Activated CD4-positive, alpha-beta memory T cell treated with anti-CD3 and anti-CD28 coated beads, Interleukin-2, amount 10 ng/mL, durations not matched to agents 7 days and 5 days (primary cell): ENCODE data around the gene UBR7. TPM values are rescaled to one million over a fixed set of nuclear protein-coding genes. Genes with fewer than 3 reads are reported as not detected.
"Not testable (repeated sequence)": the region's sequence is repeated elsewhere in the genome, so short reads cannot be mapped to it uniquely, and the experiment has no call there.

Experiments used
- CTCF ChIA-PET: fragments of 350-600 bp; sonication (Branson Sonifier 250); formaldehyde crosslinking; loops from one replicate; lab custom pipeline; 2021; ENCODE audit warnings: antibody characterized with exemption, inconsistent platforms; lab: Charles Lee
- POLR2A ChIA-PET: fragments of 350-600 bp; sonication (Branson Sonifier 250); formaldehyde crosslinking; loops from one replicate; lab custom pipeline; 2021; ENCODE audit warnings: antibody characterized with exemption; lab: Charles Lee
- DNase-seq: peaks from one replicate; pipeline ENCODE4 v3.0.0-alpha.2; 2020
- H3K27ac Mint-ChIP-seq: one replicate; pipeline ENCODE4 v1.8.0; 2021; ENCODE audit warnings: mild to moderate bottlenecking, mixed read lengths
- H3K27me3 Mint-ChIP-seq: one replicate; pipeline ENCODE4 v1.8.0; 2021; ENCODE audit warnings: mixed read lengths
- H3K36me3 Mint-ChIP-seq: one replicate; pipeline ENCODE4 v1.8.0; 2021; ENCODE audit warnings: low read depth, mixed read lengths
- H3K4me1 Mint-ChIP-seq: one replicate; pipeline ENCODE4 v1.8.0; 2021; ENCODE audit warnings: mixed read lengths
- H3K4me3 Mint-ChIP-seq: one replicate; pipeline ENCODE4 v1.8.0; 2021; ENCODE audit warnings: mild to moderate bottlenecking, mixed read lengths
- H3K9me3 Mint-ChIP-seq: one replicate; pipeline ENCODE4 v1.8.0; 2021; ENCODE audit warnings: mixed read lengths
- total RNA-seq, 2 experiments: library from RNA; stranded (reverse); gene quantifications; one replicate each; pipeline ENCODE4 v1.2.3, GENCODE V29; 2021

UBR7 gene, protein sequence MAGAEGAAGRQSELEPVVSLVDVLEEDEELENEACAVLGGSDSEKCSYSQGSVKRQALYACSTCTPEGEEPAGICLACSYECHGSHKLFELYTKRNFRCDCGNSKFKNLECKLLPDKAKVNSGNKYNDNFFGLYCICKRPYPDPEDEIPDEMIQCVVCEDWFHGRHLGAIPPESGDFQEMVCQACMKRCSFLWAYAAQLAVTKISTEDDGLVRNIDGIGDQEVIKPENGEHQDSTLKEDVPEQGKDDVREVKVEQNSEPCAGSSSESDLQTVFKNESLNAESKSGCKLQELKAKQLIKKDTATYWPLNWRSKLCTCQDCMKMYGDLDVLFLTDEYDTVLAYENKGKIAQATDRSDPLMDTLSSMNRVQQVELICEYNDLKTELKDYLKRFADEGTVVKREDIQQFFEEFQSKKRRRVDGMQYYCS
- total RNA-seq = 10 to 100 TPM; 43.5 to 47.7 TPM

DNA sequence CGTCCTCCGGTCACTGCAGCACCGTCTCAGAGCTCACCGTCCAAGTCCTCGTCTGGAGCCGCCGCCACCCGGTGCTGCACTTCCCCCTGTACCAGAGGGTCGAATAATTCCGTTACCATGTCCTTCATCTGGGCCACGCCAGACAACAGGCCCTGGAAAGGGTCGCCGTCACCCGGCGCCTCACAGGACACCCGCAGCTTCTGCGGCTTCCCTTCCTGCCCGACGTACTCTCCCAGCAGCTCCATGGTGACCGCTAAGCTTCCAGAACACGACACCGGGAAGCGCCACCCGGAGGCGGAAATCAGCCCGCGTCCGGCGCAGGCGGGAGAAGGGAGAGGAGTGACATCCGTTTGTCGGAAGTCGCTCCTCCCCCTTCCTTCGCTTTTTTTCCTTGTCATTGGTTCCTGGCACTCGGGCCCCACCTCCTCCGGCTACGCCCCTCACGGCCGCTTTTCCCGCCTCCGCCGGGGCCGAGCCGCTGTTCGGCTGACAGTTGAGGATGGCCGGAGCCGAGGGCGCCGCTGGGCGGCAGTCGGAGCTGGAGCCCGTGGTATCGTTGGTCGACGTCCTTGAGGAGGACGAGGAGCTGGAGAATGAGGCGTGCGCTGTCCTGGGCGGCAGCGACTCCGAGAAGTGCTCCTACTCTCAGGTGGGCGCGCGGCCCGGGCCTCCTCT lies at the start of gene UBR7, which contains the start of gene GON7:
TSS of gene UBR7 (plus strand) at position 464 of the 675 bp plus-strand sequence. CDS start at position 500, 36 bp downstream.
TSS of gene GON7 (minus strand) at position 273 of the 675 bp plus-strand sequence. CDS start at position 245, 28 bp downstream.
- peaks cover 49% of the 10 kb centered on the region for H3K4me1 Mint-ChIP-seq
- H3K27me3 Mint-ChIP-seq = no peaks in the 10 kb centered on the region
- POLR2A ChIA-PET = interaction anchor here (0.9 to 5.0 kb wide), 10 partner anchors 10 to 764 kb away, joined by 3 to 136 read pairs (median 6); partner anchors contain the start of genes LYSET and MOAP1
- no peaks in the 10 kb centered on the region for H3K9me3 Mint-ChIP-seq
- DNase-seq = peak; percentile 92
- H3K36me3 Mint-ChIP-seq = peaks cover 29% of the 10 kb centered on the region
- H3K27ac Mint-ChIP-seq = peak within 1 kb of the TSS; percentile 90
- H3K4me3 Mint-ChIP-seq = peak within 1 kb of the TSS; percentile 78
- CTCF ChIA-PET = interaction anchor here (1.2 to 4.6 kb wide), 7 partner anchors 12 to 94 kb away, joined by 3 to 47 read pairs (median 8); partner anchors contain the start of genes LYSET and MOAP1

DNA sequence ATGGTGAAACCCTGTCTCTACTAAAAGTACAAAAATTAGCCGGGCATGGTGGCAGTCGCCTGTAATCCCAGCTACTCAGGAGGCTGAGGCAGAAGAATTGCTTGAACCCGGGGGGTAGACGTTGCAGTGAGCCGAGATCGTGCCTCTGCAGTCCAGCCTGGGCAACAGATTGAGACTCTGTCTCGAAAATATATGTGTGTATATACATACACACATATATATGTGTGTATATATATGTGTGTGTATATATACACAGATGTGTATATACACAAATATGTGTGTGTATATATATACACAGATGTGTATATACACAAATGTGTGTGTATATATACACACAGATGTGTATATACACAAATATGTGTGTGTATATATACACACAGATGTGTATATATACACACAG lies 48.7 kb upstream of the UBR7 start:
- H3K27ac Mint-ChIP-seq, DNase-seq, H3K9me3 Mint-ChIP-seq, H3K4me3 Mint-ChIP-seq, CTCF ChIA-PET, H3K36me3 Mint-ChIP-seq, H3K4me1 Mint-ChIP-seq, POLR2A ChIA-PET, H3K27me3 Mint-ChIP-seq: not testable (repeated sequence)

DNA sequence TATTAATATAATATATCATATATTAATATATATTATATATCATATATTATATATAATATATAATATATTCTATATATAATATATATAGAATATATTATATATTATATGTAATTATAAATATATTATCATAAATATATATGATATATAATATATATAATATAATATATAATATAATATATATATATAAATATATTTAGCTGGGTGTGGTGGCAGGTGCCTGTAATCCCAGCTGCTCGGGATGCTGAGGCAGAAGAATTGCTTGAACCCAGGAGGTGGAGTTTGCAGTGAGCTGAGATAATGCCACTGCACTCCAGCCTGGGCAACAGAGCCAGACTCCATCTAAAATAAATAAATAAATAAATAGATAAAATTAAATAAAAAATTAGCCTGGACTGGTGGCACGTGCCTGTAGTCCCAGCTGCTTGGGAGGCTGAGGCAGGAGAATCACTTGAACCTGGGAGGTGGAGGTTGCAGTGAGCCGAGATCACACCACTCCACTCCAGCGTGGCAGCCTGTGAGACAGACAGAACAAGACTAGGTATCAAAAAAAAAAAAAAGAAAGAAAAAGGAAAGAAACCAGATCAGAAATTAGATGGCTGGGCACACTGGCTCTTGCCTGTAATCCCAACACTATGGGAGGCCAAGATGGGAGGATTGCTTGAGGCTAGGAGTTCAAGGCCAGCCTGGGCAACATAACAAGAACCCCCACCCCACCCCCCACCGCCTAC lies 47.3 kb upstream of the UBR7 start:
- H3K4me3 Mint-ChIP-seq, H3K27me3 Mint-ChIP-seq, POLR2A ChIA-PET, H3K27ac Mint-ChIP-seq, H3K4me1 Mint-ChIP-seq, H3K9me3 Mint-ChIP-seq, H3K36me3 Mint-ChIP-seq, DNase-seq: not testable (repeated sequence)
- CTCF ChIA-PET = interaction anchor here (1.2 to 1.8 kb wide), 3 partner anchors 10 to 47 kb away, joined by 3 to 9 read pairs (median 5); no protein-coding TSS in a partner anchor

DNA sequence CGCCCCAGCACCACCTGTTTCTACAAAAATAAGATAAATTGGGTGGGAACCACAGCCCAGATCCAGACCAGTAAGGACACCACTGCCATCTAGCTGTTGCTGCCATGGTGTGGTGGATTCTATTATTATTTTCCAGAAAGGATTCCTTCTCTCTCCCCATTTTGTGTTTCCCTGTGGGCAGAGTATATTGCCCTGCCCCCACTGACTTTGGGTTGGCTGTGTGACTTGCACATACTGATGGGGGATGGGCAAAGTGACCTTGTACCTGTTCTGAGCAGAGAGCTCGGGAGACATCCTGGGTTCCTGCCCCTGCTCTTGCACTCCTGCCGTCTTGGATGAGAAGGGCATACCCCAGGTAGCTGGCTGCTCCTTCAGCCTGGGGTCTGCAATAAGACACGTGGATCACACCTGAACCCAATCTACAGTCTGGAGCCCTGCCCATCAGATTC lies 46.7 kb upstream of the UBR7 start:
- CTCF ChIA-PET = interaction anchor here (0.7 to 1.8 kb wide), 4 partner anchors 9 to 47 kb away, joined by 3 to 9 read pairs (median 4); no protein-coding TSS in a partner anchor
- POLR2A ChIA-PET = no interaction called here
- no peaks in the 10 kb centered on the region for H3K9me3 Mint-ChIP-seq

DNA sequence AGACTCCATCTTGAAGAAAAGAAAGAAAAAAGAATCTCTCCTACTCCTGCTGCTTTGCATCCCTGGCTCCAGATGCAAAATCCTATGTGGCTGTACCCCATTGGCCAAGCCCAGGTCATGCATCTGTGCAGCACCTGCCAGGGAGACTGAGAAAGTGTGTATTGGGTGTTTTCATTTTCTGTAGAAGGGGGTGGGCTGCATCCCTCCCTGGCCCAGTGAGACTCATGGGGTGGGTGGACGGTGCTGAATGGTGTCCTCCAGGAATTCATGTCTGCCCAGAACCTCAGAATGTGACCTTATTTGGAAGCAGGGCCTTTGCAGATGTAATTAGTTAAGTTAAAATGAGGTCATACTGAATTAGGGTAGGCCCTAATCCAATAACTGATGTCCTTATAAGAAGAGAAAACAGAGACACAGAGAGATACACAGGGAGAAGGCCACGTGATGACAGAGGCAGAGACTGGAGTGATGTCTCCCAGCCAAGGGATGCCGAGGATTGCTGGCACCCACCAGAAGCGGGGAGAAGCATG lies 45.6 kb upstream of the UBR7 start:
- Mint-ChIP-seq H3K27me3 (peaks cover 2% of the 10 kb centered on the region), H3K4me1 (no peaks in the 10 kb centered on the region), H3K36me3 (no peaks in the 10 kb centered on the region), H3K9me3 (no peaks in the 10 kb centered on the region), H3K4me3 (no peak overlapping the region), H3K27ac (no peak overlapping the region)
- POLR2A ChIA-PET = no interaction called here
- DNase-seq = no peak
- CTCF ChIA-PET = interaction anchor here (0.7 kb wide), 1 partner anchor 17 kb away, joined by 3 read pairs; no protein-coding TSS in a partner anchor

More for the DNA sequence above, 46.7 kb upstream of the UBR7 start:
- H3K27me3 Mint-ChIP-seq = peaks cover 2% of the 10 kb centered on the region
- peak; percentile 28 for DNase-seq
- H3K27ac Mint-ChIP-seq = no peak overlapping the region
- no peaks in the 10 kb centered on the region for H3K4me1 Mint-ChIP-seq
- H3K36me3 Mint-ChIP-seq = no peaks in the 10 kb centered on the region
- H3K4me3 Mint-ChIP-seq = no peak overlapping the region

DNA sequence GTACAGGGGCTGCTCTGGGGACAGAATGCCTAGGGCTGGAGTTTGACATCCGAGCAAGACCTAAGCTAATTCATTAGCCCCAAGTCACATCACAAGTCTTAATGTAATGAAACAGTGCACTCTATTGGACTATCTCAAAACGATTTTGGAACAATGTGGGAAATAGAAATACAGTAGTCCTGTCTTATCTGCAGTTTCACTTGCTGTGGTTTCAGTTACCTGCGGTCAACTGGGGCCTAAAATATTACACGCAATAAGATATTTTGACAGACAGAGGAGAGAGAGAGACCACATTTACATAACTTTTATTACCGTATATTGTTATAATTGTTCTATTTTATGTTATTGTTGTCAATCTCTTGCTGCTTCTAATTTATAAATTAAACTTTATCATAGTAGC lies 43.5 kb upstream of the UBR7 start:
- ChIA-PET CTCF (interaction anchor here (1.3 kb wide), 1 partner anchor 50 kb away, joined by 6 read pairs; no protein-coding TSS in a partner anchor), POLR2A (no interaction called here)
- no peaks in the 10 kb centered on the region for H3K27me3 Mint-ChIP-seq
- no peak overlapping the region for H3K27ac Mint-ChIP-seq
- DNase-seq = no peak
- H3K4me1 Mint-ChIP-seq = no peaks in the 10 kb centered on the region
- H3K4me3 Mint-ChIP-seq = no peak overlapping the region
- no peaks in the 10 kb centered on the region for H3K9me3 Mint-ChIP-seq
- no peaks in the 10 kb centered on the region for H3K36me3 Mint-ChIP-seq

DNA sequence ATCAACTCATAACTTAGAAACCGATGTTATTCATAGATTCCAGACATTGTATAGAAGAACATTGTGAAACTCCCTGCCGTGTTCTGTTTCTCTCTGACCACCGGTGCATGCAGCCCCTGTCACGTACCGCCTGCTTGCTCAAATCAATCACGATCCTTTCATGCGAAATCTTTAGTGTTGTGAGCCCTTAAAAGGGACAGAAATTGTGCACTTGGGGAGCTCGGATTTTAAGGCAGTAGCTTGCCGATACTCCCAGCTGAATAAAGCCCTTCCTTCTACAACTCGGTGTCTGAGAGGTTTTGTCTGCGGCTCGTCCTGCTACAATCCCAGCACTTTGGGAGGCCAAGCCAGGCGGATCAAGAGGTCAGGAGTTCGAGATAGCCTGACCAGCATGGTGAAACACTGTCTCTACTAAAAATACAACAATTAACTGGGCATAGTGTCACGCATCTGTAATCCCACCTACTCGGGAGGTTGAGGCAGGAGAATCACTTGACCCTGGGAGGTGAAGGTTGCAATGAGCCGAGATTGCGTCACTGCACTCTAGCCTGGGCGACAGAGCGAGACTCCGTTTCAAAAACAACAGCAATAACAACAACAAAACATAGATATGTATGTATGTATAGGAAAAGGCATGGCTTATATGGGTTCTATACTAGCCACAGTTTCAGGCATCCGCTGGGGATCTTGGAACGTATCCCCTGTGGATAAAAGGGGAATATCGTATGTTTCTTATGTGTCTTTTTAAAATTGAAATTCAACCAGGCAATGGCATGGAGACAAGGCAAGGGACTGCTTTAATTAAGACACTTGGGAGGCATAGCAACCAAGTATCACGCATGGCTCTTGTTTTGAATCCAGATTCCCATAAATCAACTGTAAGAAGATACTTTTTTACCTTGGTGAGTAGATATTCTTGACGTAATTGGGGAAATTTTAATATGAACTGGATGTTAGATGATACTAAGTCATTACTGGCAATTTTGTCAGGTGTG lies 41.5 kb upstream of the UBR7 start:
- not testable (repeated sequence) for H3K4me1 Mint-ChIP-seq, H3K27me3 Mint-ChIP-seq
- CTCF ChIA-PET = interaction anchor here (1.4 kb wide), 1 partner anchor 11 kb away, joined by 4 read pairs; no protein-coding TSS in a partner anchor

DNA sequence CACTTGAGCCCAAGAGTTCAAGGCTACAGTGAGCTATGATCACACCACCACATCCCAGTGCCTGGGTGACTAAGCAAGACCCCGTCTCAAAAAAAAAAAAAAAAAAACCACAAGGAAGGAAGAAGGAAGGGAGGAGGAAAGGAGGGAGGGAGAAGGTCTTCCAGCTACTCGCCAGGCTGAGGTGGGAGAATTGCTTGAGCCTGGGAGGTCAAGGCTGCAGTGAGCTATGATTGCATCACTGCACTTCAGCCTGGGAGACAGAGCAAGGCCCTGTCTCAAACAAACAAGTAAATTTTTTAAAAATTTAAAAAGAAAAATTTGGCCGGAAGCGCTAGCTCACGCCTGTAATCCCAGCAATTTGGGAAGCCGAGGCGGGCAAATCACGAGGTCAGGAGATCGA lies 38.4 kb upstream of the UBR7 start:
- H3K36me3 Mint-ChIP-seq, H3K27me3 Mint-ChIP-seq, H3K27ac Mint-ChIP-seq, H3K9me3 Mint-ChIP-seq, H3K4me3 Mint-ChIP-seq, POLR2A ChIA-PET, H3K4me1 Mint-ChIP-seq, DNase-seq: not testable (repeated sequence)
- CTCF ChIA-PET = interaction anchor here (1.8 kb wide), 1 partner anchor 10 kb away, joined by 7 read pairs; no protein-coding TSS in a partner anchor

More for the DNA sequence above, 41.5 kb upstream of the UBR7 start:
- H3K9me3 Mint-ChIP-seq, H3K27ac Mint-ChIP-seq, POLR2A ChIA-PET, H3K4me3 Mint-ChIP-seq, DNase-seq, H3K36me3 Mint-ChIP-seq: not testable (repeated sequence)

DNA sequence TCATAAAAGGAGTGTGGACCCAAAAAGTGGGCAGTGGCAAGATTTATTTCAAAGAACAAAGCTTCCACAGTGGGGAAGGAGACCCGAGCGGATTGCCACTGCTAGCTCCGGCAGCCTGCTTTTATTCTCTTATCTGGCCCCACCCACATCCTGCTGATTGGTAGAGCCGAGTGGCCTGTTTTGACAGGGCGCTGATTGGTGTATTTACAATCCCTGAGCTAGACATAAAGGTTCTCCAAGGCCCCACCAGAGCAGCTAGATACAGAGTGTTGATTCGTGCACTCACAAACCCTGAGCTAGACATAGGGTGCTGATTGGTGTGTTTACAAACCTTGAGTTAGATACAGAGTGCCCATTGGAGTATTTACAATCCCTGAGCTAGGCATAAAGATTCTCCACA lies 37.4 kb upstream of the UBR7 start:
- CTCF ChIA-PET = interaction anchor here (0.5 to 1.8 kb wide), 3 partner anchors 9 to 52 kb away, joined by 3 to 7 read pairs (median 5); no protein-coding TSS in a partner anchor
- H3K27me3 Mint-ChIP-seq, H3K36me3 Mint-ChIP-seq, H3K4me1 Mint-ChIP-seq, POLR2A ChIA-PET, DNase-seq, H3K4me3 Mint-ChIP-seq, H3K9me3 Mint-ChIP-seq, H3K27ac Mint-ChIP-seq: not testable (repeated sequence)

DNA sequence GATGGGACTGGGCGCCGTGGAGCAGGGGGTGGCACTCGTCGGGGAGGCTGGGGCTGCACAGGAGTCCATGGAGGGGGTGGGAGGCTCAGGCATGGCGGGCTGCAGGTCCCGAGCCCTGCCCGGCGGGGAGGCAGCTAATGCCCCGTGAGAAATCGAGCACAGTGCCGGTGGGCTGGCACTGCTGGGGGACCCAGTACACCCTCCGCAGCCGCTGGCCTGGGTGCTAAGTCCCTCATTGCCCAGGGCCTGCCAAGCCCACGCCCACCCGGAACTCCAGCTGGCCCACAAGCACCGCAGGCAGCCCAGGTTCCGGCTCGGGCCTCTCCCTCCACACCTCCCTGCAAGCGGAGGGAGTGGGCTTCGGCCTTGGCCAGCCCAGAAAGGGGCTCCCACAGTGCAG lies 36.9 kb upstream of the UBR7 start:
- H3K9me3 Mint-ChIP-seq, H3K27ac Mint-ChIP-seq, DNase-seq, H3K4me1 Mint-ChIP-seq, POLR2A ChIA-PET, H3K36me3 Mint-ChIP-seq, H3K27me3 Mint-ChIP-seq, H3K4me3 Mint-ChIP-seq: not testable (repeated sequence)
- CTCF ChIA-PET = interaction anchor here (1.4 kb wide), 1 partner anchor 10 kb away, joined by 5 read pairs; no protein-coding TSS in a partner anchor

DNA sequence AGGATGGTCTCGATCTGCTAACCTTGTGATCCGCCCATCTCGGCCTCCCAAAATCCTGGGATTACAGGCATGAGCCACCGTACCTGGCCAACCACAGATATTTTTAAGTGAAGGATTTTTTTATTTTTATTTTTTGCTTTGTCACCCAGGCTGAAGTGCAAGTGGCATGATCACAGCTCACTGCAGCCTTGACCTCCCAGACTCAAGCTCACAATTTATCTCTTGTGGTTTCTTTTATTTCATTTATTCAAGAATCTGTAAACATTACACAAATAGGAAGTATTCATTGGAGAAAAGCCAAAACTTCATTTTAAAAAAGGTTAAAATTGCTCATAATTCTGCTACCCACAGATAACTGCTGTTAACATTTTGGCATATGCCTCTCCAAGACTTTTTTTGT lies 35.7 kb upstream of the UBR7 start:
- H3K36me3 Mint-ChIP-seq = no peaks in the 10 kb centered on the region
- DNase-seq = no peak
- ChIA-PET POLR2A (no interaction called here), CTCF (interaction anchor here (0.7 kb wide), 1 partner anchor 14 kb away, joined by 3 read pairs; the partner anchor contains the start of gene LYSET)
- no peaks in the 10 kb centered on the region for H3K4me1 Mint-ChIP-seq
- H3K27me3 Mint-ChIP-seq = peaks cover 1% of the 10 kb centered on the region
- H3K4me3 Mint-ChIP-seq = no peak overlapping the region
- no peaks in the 10 kb centered on the region for H3K9me3 Mint-ChIP-seq
- H3K27ac Mint-ChIP-seq = no peak overlapping the region
